HEK293T (cell line): ENCODE data around the gene TNRC6C.

ENCODE experiments used
- BHLHE40 ChIP-seq: fragments of 450-650 bp; IDR thresholded peaks from 2 replicates; pipeline ENCODE4 v1.6.1; 2016; ENCODE audit warnings: mild to moderate bottlenecking, moderate library complexity, borderline replicate concordance
- FOXA1 ChIP-seq: fragments of 450-650 bp; IDR thresholded peaks from 2 replicates; pipeline ENCODE4 v1.6.1; 2016; ENCODE audit warnings: mild to moderate bottlenecking
- FOXK2 ChIP-seq: fragments of 450-650 bp; IDR thresholded peaks from 2 replicates; pipeline ENCODE4 v1.6.1; 2016; ENCODE audit warnings: mild to moderate bottlenecking
- FOXM1 ChIP-seq: fragments of 450-650 bp; IDR thresholded peaks from 2 replicates; pipeline ENCODE4 v1.6.1; 2017; ENCODE audit warnings: mild to moderate bottlenecking, borderline replicate concordance
- L3MBTL2 ChIP-seq: fragments of 450-650 bp; conservative IDR thresholded peaks from 2 replicates; pipeline ENCODE4 v1.6.1; 2016; ENCODE audit warnings: mild to moderate bottlenecking
- SP1 ChIP-seq: fragments of 450-650 bp; IDR thresholded peaks from 2 replicates; pipeline ENCODE4 v1.6.1; 2017
- TARDBP ChIP-seq: fragments of 450-650 bp; IDR thresholded peaks from 2 replicates; pipeline ENCODE4 v1.6.1; 2016

GRCh38 chr17:78026381-78026780, 67.9 kb downstream of the TNRC6C start:
- TF ChIP-seq TARDBP (no peak), FOXA1 (no peak), FOXK2 (no peak), FOXM1 (no peak), BHLHE40 (no peak), SP1 (no peak), L3MBTL2 (no peak)
